SK-N-SH (cell line): ENCODE measurements around the gene SYNPR. TPM values are rescaled to one million over a fixed set of nuclear protein-coding genes. Genes with fewer than 3 reads are reported as not detected.
A peak's percentile ranks its signal among the peaks of the same experiment; 100 is the strongest.
"Not testable (repeated sequence)": the region's sequence is repeated elsewhere in the genome, so short reads cannot be mapped to it uniquely, and the experiment has no call there.

Experiments used
- CTCF ChIA-PET: fragments of 300-600, 350-600 bp; formaldehyde crosslinking; extraction: SDS; loops from one replicate; lab custom pipeline; 2021; lab: Yijun Ruan, JAX
- POLR2A ChIA-PET: fragments of 350-600 bp; sonication (Branson Sonifier 250); formaldehyde crosslinking; extraction: SDS; loops from one replicate; lab custom pipeline; 2020; ENCODE audit warnings: antibody characterized with exemption, inconsistent platforms; lab: Yijun Ruan, JAX
- DNase-seq: peaks from one replicate; pipeline ENCODE4 v3.0.0; 2012
- H2AFZ ChIP-seq: fragments of 200-600 bp; sonication (generic); 2 replicates; pipeline ENCODE4 v1.8.1; 2016; ENCODE audit warnings: antibody characterized with exemption, mild to moderate bottlenecking, low read depth
- H3F3A ChIP-seq: fragments of 200-600 bp; sonication (generic); replicated peaks from 2 replicates; pipeline ENCODE3; 2016; ENCODE audit warnings: antibody characterized with exemption, mild to moderate bottlenecking; ENCODE audit not compliant: insufficient read depth
- H3K27ac ChIP-seq, 2 experiments: fragments of 200-500 bp in 1 of 2; fragments of 200-600 bp in 1 of 2; sonication (Bioruptor generic) in 1 of 2; sonication (generic), shearing (Covaris generic) in 1 of 2; 2 replicates each; pipeline versions ENCODE4 v1.5.1 to v1.6.1; 2014 to 2016; ENCODE audit warnings: low read depth in 2 of 2, inconsistent platforms in 1 of 2, low read length in 1 of 2, mild to moderate bottlenecking in 1 of 2, mixed read lengths in 1 of 2
- H3K27me3 ChIP-seq: fragments of 200-600 bp; sonication (generic), shearing (Covaris generic); 2 replicates; pipeline ENCODE4 v1.6.1; 2016; ENCODE audit warnings: mixed run types; ENCODE audit not compliant: insufficient read depth
- H3K36me3 ChIP-seq, 2 experiments: fragments of 200-500 bp in 1 of 2; fragments of 200-600 bp in 1 of 2; sonication (Bioruptor generic) in 1 of 2; sonication (generic) in 1 of 2; replicated peaks in 1 of 2; 2 replicates each; pipeline versions ENCODE3 to v1.5.1; 2014 to 2016; ENCODE audit warnings: low read length in 1 of 2, mild to moderate bottlenecking in 1 of 2; ENCODE audit not compliant: insufficient read depth in 2 of 2, control insufficient read depth in 1 of 2
- H3K4me1 ChIP-seq, 2 experiments: fragments of 200-500 bp in 1 of 2; fragments of 200-600 bp in 1 of 2; sonication (Bioruptor generic) in 1 of 2; sonication (generic), shearing (Covaris generic) in 1 of 2; 2 replicates each; pipeline versions ENCODE4 v1.5.1 to v1.6.1; 2014 to 2016; ENCODE audit warnings: low read depth in 1 of 2, low read length in 1 of 2, mixed run types in 1 of 2; ENCODE audit not compliant: insufficient read depth in 2 of 2, control insufficient read depth in 1 of 2
- H3K4me2 ChIP-seq: fragments of 200-600 bp; sonication (generic), shearing (Covaris generic); 2 replicates; pipeline ENCODE4 v1.6.1; 2017; ENCODE audit warnings: mixed run types
- H3K4me3 ChIP-seq, 2 experiments: fragments of 200-500 bp in 1 of 2; fragments of 200-600 bp in 1 of 2; sonication (Bioruptor generic) in 1 of 2; sonication (generic), shearing (Covaris generic) in 1 of 2; 2 replicates each; pipeline versions ENCODE4 v1.5.1 to v1.8.1; 2014 to 2016; ENCODE audit warnings: low read depth in 2 of 2, inconsistent platforms in 1 of 2, low read length in 1 of 2, mild to moderate bottlenecking in 1 of 2, mixed read lengths in 1 of 2, moderate library complexity in 1 of 2
- H3K79me2 ChIP-seq: fragments of 200-600 bp; sonication (generic); 2 replicates; pipeline ENCODE4 v1.8.1; 2017; ENCODE audit warnings: mild to moderate bottlenecking; ENCODE audit not compliant: insufficient read depth
- H3K9ac ChIP-seq: fragments of 200-600 bp; sonication (generic); 2 replicates; pipeline ENCODE4 v1.6.1; 2017; ENCODE audit warnings: mixed run types
- H3K9me2 ChIP-seq: fragments of 200-600 bp; sonication (generic); 2 replicates; pipeline ENCODE4 v1.6.1; 2017; ENCODE audit warnings: mixed run types
- H3K9me3 ChIP-seq: fragments of 200-600 bp; sonication (generic); 2 replicates; pipeline ENCODE4 v1.6.1; 2017; ENCODE audit warnings: mixed run types, mild to moderate bottlenecking, moderate library complexity
- H4K20me1 ChIP-seq: fragments of 200-600 bp; sonication (generic); 2 replicates; pipeline ENCODE4 v1.6.1; 2017; ENCODE audit warnings: mild to moderate bottlenecking, mixed run types; ENCODE audit not compliant: insufficient read depth
- ELF1 ChIP-seq: IDR thresholded peaks from 2 replicates; pipeline ENCODE4 v1.4.0; 2012
- FOSL2 ChIP-seq: IDR thresholded peaks from 2 replicates; pipeline ENCODE4 v1.4.0; 2012; ENCODE audit warnings: low read depth, mild to moderate bottlenecking, moderate library complexity, borderline replicate concordance
- FOXJ3 ChIP-seq: sonication (generic); formaldehyde crosslinking; IDR thresholded peaks from 2 replicates; pipeline ENCODE4 v1.5.1; 2020; ENCODE audit warnings: mild to moderate bottlenecking, missing genetic modification reagents
- JUND ChIP-seq: IDR thresholded peaks from 2 replicates; pipeline ENCODE4 v1.4.0; 2012
- MEF2A ChIP-seq: IDR thresholded peaks from 2 replicates; pipeline ENCODE4 v1.4.0; 2012; ENCODE audit warnings: low read depth, borderline replicate concordance
- MXI1 ChIP-seq: IDR thresholded peaks from 2 replicates; pipeline ENCODE4 v1.6.1; 2012; ENCODE audit warnings: mild to moderate bottlenecking, low read depth, low read length, improper control_type of control experiment
- POLR2AphosphoS5 ChIP-seq: IDR thresholded peaks from 2 replicates; pipeline ENCODE4 v1.6.1; 2012; ENCODE audit warnings: low read depth, low read length
- RAD21 ChIP-seq: IDR thresholded peaks from 2 replicates; pipeline ENCODE4 v1.6.1; 2012; ENCODE audit warnings: mild to moderate bottlenecking, low read length
- RFX5 ChIP-seq: IDR thresholded peaks from 2 replicates; pipeline ENCODE4 v1.6.1; 2012; ENCODE audit warnings: mild to moderate bottlenecking, improper control_type of control experiment, low read length
- USF2 ChIP-seq: fragments of 150-350 bp; IDR thresholded peaks from 2 replicates; pipeline ENCODE4 v1.6.1; 2017; ENCODE audit warnings: antibody characterized with exemption, low read length, low read depth, borderline replicate concordance
- YY1 ChIP-seq: IDR thresholded peaks from 2 replicates; pipeline ENCODE4 v1.4.0; 2012; ENCODE audit warnings: low read depth, mild to moderate bottlenecking
- ZBTB33 ChIP-seq: IDR thresholded peaks from 2 replicates; pipeline ENCODE4 v1.4.0; 2012; ENCODE audit warnings: low read depth, borderline replicate concordance
- WGBS: methylation state at CpG from one replicate; pipeline ENCODE4 v1.1.6; 2017; ENCODE audit warnings: low lambda C conversion rate; 5-methylcytosine and 5-hydroxymethylcytosine counted together
- polyA plus RNA-seq, 3 experiments: library from polyadenylated mRNA; depleted of rRNA; stranded (reverse); fragments of >200 nt; gene quantifications; 2 replicates each; pipeline ENCODE4 v1.2.3, GENCODE V29; 2012

Gene SYNPR
- polyA plus RNA-seq, 1 of the 3 experiments (the other 2 are of a cell fraction), result not detected

- no peaks in the 10 kb centered on the region for H3K9me2 ChIP-seq
- CTCF ChIA-PET, result no interaction called here
- H3K4me3 ChIP-seq, result no peak overlapping the region
- POLR2A ChIA-PET, result no interaction called here
- H3K27ac ChIP-seq, result no peak overlapping the region
- H3F3A ChIP-seq, result no peaks in the 10 kb centered on the region
- 59% methylated on average over 5 of the region's 5 CpGs for WGBS
- no peaks in the 10 kb centered on the region for H3K9me3 ChIP-seq
- TF ChIP-seq RAD21 (no peak), POLR2AphosphoS5 (no peak), MXI1 (no peak), JUND (no peak), FOXJ3 (CRISPR knock-in tag) (no peak), FOSL2 (no peak), RFX5 (no peak), YY1 (no peak), ZBTB33 (no peak), MEF2A (no peak), USF2 (no peak), ELF1 (no peak)
- H3K4me2 ChIP-seq, result no peak overlapping the region
- no peak overlapping the region for H3K9ac ChIP-seq
- no peaks in the 10 kb centered on the region for H3K27me3 ChIP-seq
- H2AFZ ChIP-seq, result no peak overlapping the region
- no peaks in the 10 kb centered on the region for H3K4me1 ChIP-seq
- no peaks in the 10 kb centered on the region for H3K79me2 ChIP-seq
- H4K20me1 ChIP-seq, result no peaks in the 10 kb centered on the region
- peak; percentile 18 for DNase-seq
- no peaks in the 10 kb centered on the region for H3K36me3 ChIP-seq
These were observed 366.2 kb downstream of the SYNPR start for GRCh38 chr3:63644212-63644797.

GRCh38 chr3:63644928-63645781, 367.0 kb downstream of the SYNPR start:
- H3K9me2 ChIP-seq, CTCF ChIA-PET, H2AFZ ChIP-seq, H4K20me1 ChIP-seq, H3K9ac ChIP-seq, POLR2A ChIA-PET, H3K27me3 ChIP-seq, H3K4me3 ChIP-seq, DNase-seq, H3F3A ChIP-seq, H3K4me2 ChIP-seq, H3K4me1 ChIP-seq, H3K79me2 ChIP-seq, H3K27ac ChIP-seq, H3K9me3 ChIP-seq, H3K36me3 ChIP-seq: not testable (repeated sequence)
- 75% methylated on average over 20 of the region's 25 CpGs for WGBS
